Hindlimb muscle (tissue), 1 donor: Measurements from ENCODE around the gene GRIA4. TPM values are rescaled to one million over a fixed set of nuclear protein-coding genes. Genes with fewer than 3 reads are reported as not detected.

Source experiments
- DNase-seq: peaks from one replicate; pipeline ENCODE4 v3.0.0-alpha.2; 2013
- polyA plus RNA-seq: library from polyadenylated mRNA; unstranded; fragments of 120-200 nt; gene quantifications from one replicate; pipeline ENCODE4 v1.2.1, GENCODE V29; 2013; ENCODE audit not compliant: insufficient read length

The GRIA4 gene
- polyA plus RNA-seq = 19.4 TPM

- DNase-seq = peak; percentile 47
Observed at GRCh38 chr11:105609832-105610781, at the start of gene GRIA4. GRIA4 (plus strand) TSS chr11:105610073; CDS start chr11:105610998, 925 bp downstream.

DNA sequence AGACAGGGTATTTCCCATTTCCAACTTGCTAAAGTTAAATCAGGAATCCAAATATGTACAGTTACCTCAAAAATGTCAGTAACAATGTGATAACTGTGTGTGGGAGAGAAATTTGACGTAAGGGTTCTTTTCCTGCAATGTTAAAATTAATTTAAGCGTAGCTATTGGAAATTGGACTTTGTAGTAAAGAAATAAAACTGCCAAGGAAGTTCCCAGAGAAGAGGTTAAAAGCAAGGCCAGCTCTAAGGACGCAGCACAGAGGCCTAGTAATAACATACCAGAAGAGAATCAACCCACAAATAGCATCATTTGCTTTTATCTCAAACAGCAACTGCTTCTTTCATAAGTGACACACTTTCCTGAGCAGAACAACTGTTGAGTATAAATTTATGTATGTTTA lies 36.8 kb upstream of the GRIA4 start:
- DNase-seq = no peak

DNA sequence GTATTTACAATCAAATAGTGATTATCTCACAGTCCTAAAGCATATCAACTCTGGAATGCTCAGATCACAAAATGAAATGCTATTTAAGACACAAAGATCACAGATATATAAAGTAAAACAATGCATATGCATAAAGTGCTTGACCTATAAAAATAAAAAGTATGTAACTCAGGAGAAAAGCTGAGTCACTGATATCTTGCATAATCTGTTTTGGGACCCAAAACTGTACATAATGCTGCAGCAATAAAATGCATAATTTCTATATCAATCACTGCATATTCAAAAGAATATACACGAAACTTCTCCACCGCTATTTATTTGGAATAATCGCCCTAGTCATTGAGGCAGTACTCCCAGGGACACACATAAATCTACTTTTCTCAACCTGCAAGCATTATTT lies 34.9 kb upstream of the GRIA4 start:
- DNase-seq = no peak

GRCh38 chr11:105577641-105578040 lies 32.2 kb upstream of the GRIA4 start:
- peak; percentile 0 for DNase-seq

GRCh38 chr11:105579111-105579510 lies 30.8 kb upstream of the GRIA4 start:
- DNase-seq = no peak

DNA sequence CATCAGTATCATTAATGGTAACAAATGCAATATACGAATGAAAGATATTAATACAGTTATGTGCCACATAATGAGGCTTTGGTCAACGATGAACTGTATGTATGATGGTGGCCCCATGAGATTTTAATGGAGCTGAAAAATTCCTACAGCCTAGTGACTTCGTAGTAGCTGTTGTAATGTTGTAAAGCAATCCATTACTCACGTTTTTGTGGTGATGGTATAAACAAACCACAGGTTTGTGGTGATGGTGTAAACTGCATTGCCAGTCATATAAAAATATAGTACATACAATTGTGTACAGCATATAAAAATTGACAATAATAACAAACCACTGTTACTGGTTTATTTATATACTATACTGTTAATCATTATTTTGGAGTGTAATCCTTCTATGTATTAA lies 27.4 kb upstream of the GRIA4 start:
- DNase-seq = no peak

DNA sequence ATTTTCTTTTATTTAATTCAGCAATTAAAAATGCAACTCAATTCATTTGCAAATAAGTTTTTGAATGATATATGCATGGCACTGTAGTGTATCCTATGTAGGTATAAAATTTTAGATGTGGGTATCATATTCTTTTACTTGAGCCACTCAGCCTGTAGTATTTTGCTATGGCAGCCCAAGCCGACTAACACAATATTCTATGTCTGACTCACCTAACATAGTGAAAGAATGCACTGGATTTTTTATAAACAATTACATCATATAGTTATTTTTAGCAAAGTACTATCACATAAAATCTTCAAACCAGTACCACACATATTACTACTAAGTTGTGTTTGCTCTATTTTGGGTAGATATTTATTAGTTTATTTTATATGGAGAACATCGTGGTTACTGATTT lies 21.9 kb upstream of the GRIA4 start:
- no peak for DNase-seq

GRCh38 chr11:105589346-105589745 lies 20.5 kb upstream of the GRIA4 start:
- no peak for DNase-seq

DNA sequence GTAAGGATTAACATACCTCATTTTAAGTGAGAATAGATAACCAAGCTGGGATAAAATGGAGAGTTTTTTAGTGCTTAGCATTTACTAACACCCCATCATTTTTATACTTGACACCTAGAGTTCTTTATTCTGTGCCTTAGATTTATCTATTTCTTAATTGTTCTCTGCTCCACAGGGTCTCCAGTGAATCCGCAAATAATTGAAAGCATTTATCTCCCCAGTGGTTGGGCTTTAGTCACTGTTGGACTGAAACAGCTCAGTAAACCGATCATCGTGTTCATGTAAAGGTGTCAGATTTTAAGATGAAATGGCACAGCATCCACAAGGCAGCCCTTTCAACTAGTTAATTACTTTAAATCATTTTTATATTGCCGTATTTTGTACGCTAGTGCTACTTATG lies 17.8 kb upstream of the GRIA4 start:
- DNase-seq = no peak

- DNase-seq = no peak
Observed at GRCh38 chr11:105598371-105598770, 11.5 kb upstream of the GRIA4 start.

- no peak for DNase-seq
Observed at GRCh38 chr11:105603156-105603555, 6.7 kb upstream of the GRIA4 start.

- DNase-seq = no peak
Observed at GRCh38 chr11:105609341-105609781, 512 bp upstream of the GRIA4 start.

- DNase-seq = no peak
Observed at GRCh38 chr11:105610871-105611571, 1.1 kb downstream of the GRIA4 start.

DNA sequence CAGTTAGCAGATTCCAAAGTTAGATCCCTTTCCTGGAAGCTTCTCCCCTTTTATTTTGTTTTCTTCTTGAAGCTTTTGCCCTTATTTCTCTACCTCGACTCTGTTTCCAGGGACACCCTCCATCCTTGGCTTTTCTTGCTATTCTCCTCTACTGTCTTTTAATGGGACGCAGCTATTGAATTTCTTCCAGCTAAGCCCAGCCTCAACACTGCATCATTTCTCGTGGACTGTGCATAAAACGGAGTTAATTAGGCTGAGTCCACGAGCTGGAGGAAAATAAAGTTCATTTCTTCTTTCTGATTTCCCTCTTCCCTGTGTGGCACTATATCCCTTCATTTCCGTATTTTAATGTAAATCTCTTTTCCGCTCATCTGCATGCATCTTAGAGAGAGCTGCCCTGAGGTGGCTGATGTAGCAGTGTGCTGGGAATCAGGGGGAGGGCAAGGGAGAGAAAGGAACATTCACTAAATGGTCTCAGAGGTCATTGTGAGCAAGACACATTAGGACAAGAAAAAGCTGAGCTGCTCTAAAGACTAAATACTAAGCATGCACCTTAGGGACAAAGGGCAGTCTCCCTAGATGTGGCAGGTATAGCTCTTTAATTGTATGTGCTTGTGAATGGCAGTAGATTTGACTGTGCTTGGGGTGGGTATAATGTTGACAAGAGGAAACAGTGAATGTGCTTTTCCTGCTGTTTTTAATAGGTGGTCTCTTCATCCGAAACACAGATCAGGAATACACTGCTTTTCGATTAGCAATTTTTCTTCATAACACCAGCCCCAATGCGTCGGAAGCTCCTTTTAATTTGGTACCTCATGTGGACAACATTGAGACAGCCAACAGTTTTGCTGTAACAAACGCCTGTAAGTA lies 1.9 kb downstream of the GRIA4 start:
- no peak for DNase-seq

- DNase-seq = no peak
Observed at GRCh38 chr11:105612771-105613170, 2.9 kb downstream of the GRIA4 start.

DNA sequence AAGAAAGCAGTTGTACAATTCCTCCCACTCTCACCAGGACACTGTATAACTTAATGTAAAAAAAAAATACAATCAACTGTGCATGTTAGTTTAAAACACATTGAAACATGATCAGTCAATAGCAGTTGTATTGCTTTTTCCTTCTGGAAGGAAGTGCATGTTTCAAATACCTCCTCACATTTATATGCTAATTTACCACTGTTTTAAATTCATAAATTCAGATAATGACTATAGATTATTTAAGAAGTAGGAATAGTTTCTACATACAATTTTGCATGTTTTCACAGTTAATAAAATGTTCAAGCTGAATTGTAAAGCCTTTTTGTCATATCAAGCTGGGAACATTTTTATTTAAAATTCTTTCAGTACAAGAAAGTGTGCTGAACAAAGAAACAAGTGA lies 3.3 kb downstream of the GRIA4 start:
- DNase-seq = no peak

DNA sequence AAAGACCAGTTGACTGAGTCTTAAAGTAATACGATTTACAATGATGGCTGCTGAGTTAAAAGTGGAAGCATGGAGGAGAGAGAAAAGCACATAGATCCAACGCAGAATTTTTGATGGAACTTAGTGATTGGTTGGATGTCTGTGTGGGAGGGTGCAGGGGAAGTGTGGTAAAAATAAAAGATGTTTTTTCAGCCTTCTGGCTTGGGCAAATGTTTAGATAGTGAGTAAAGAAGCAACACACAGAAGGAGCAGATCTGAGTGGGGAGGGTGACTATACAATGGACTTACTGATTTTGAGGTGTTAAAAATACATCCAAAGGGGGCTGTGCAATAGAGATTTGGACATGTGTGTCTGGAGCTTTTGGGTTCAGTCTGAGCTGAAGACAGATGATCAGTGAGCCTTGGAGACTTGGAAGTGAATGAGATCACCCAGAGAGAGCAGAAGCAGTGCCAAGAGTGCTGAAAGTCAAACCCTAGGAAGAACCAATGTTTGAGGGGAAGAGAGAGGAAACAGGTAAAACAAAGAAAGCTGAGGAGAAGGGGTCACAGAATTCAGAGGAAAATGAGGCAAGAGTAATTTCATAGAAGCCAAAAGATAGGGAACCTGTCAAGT lies 8.6 kb downstream of the GRIA4 start:
- no peak for DNase-seq

GRCh38 chr11:105619556-105619955 lies 9.7 kb downstream of the GRIA4 start:
- DNase-seq = no peak

GRCh38 chr11:105622016-105622415 lies 12.1 kb downstream of the GRIA4 start:
- no peak for DNase-seq

GRCh38 chr11:105632316-105632715 lies 22.4 kb downstream of the GRIA4 start:
- no peak for DNase-seq

DNA sequence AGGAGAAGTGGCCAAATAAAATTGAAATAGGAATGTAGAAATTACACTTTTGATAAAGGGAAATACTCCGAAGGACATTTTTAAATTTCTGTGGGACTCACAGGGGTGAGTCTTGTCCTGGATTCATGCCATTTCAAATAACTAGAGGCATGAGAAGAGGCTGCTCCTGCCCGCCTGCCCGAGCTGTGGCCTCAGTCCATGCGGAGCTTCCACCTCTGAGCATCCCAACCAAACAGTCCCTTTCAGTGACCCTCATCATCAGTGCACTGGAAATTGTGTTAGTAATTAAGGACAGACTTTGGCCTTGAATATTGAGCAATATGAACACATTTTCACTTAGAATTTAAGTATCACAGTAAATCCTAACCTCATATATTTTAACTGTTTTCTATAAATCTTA lies 25.6 kb downstream of the GRIA4 start:
- no peak for DNase-seq

GRCh38 chr11:105636496-105636895 lies 26.6 kb downstream of the GRIA4 start:
- no peak for DNase-seq
